MCF 10A (cell line): Measurements from ENCODE around the gene DIAPH2. TPM values are rescaled to one million over a fixed set of nuclear protein-coding genes. Genes with fewer than 3 reads are reported as not detected.

Experiments
- BruUV-seq: library from RNA; stranded (reverse); fragments of 400-500 nt; replicated peaks from 2 replicates; lab custom pipeline; 2021; lab: Mats Ljungman, UMichigan
- CTCF ChIA-PET: fragments of 300-600 bp; sonication (Branson Sonifier 250); formaldehyde crosslinking; extraction: SDS; loops from one replicate; lab custom pipeline; 2021; ENCODE audit warnings: antibody characterized with exemption, inconsistent platforms; lab: Yijun Ruan, JAX
- POLR2A ChIA-PET: fragments of 300-600, 350-650 bp; sonication (Branson Sonifier 250); formaldehyde crosslinking; extraction: SDS; loops from one replicate; lab custom pipeline; 2020; ENCODE audit warnings: antibody characterized with exemption, inconsistent platforms; lab: Yijun Ruan, JAX
- DNase-seq: peaks from one replicate; pipeline ENCODE4 v3.0.0-alpha.2; 2018; ENCODE audit not compliant: unreplicated experiment
- H3K27ac Mint-ChIP-seq: one replicate; pipeline ENCODE4 v1.8.0; 2022; ENCODE audit warnings: mild to moderate bottlenecking, low read depth, mixed read lengths; ENCODE audit not compliant: unreplicated experiment
- H3K27me3 Mint-ChIP-seq: one replicate; pipeline ENCODE4 v1.8.0; 2022; ENCODE audit warnings: mixed read lengths; ENCODE audit not compliant: insufficient read depth, unreplicated experiment
- H3K36me3 Mint-ChIP-seq: one replicate; pipeline ENCODE4 v1.8.0; 2022; ENCODE audit warnings: mild to moderate bottlenecking, moderate library complexity, mixed read lengths; ENCODE audit not compliant: insufficient read depth, unreplicated experiment
- H3K4me1 Mint-ChIP-seq: one replicate; pipeline ENCODE4 v1.8.0; 2022; ENCODE audit warnings: mixed read lengths; ENCODE audit not compliant: insufficient read depth, unreplicated experiment
- H3K4me3 Mint-ChIP-seq: one replicate; pipeline ENCODE4 v1.8.0; 2022; ENCODE audit warnings: mild to moderate bottlenecking, moderate library complexity, mixed read lengths; ENCODE audit not compliant: unreplicated experiment
- H3K9me3 Mint-ChIP-seq: one replicate; pipeline ENCODE4 v1.8.0; 2022; ENCODE audit warnings: mixed read lengths; ENCODE audit not compliant: unreplicated experiment
- CTCF ChIP-seq: fragments of 200-600 bp; IDR thresholded peaks from one replicate; pipeline ENCODE4 v1.8.0; 2022; ENCODE audit warnings: antibody characterized with exemption, mild to moderate bottlenecking; ENCODE audit not compliant: unreplicated experiment
- intact Hi-C: fragments of 100-400 bp; cut with micrococcal nuclease; formaldehyde crosslinking; loops from 2 replicates; pipeline ENCODE4 v1.14.1; 2022
- total RNA-seq: library from RNA; stranded (reverse); gene quantifications from 2 replicates; pipeline ENCODE4 v1.2.3, GENCODE V29; 2022

Gene DIAPH2
- total RNA-seq, 1 experiment from 2014 or later = 17.6 TPM

GRCh38 chrX:96861218-96861617 lies 176.6 kb downstream of the DIAPH2 start:
- ChIA-PET CTCF (no interaction called here), POLR2A (no interaction called here)
- TF ChIP-seq CTCF = no peak
- Mint-ChIP-seq H3K36me3 (no peaks in the 10 kb centered on the region), H3K27me3 (peaks cover 21% of the 10 kb centered on the region), H3K9me3 (no peaks in the 10 kb centered on the region), H3K4me3 (no peak overlapping the region), H3K27ac (no peak overlapping the region), H3K4me1 (no peaks in the 10 kb centered on the region)
- BruUV-seq = no TSS peak
- intact Hi-C loops = no loop called here
- DNase-seq = no peak

GRCh38 chrX:96861661-96862060 lies 177.0 kb downstream of the DIAPH2 start:
- DNase-seq = no peak
- Mint-ChIP-seq H3K27me3 (peaks cover 21% of the 10 kb centered on the region), H3K4me3 (no peak overlapping the region), H3K9me3 (no peaks in the 10 kb centered on the region), H3K36me3 (no peaks in the 10 kb centered on the region), H3K27ac (no peak overlapping the region), H3K4me1 (no peaks in the 10 kb centered on the region)
- no TSS peak for BruUV-seq
- TF ChIP-seq CTCF = no peak
- intact Hi-C loops = no loop called here
- ChIA-PET POLR2A (no interaction called here), CTCF (no interaction called here)

GRCh38 chrX:96883608-96884007 lies 199.0 kb downstream of the DIAPH2 start, which contains the start of gene RPA4:
Gene RPA4 (plus strand): TSS chrX:96883908. CDS start chrX:96884311, 403 bp downstream.
- no peak for TF ChIP-seq CTCF
- no peak within 1 kb of the TSS for H3K27ac Mint-ChIP-seq

GRCh38 chrX:96884027-96884426 lies 199.4 kb downstream of the DIAPH2 start:
- peaks cover 13% of the 10 kb centered on the region for H3K27me3 Mint-ChIP-seq
- H3K4me1 Mint-ChIP-seq = no peaks in the 10 kb centered on the region
- no peak for DNase-seq
- peaks cover 11% of the 10 kb centered on the region for H3K36me3 Mint-ChIP-seq
- ChIA-PET CTCF (no interaction called here), POLR2A (interaction anchor here (0.6 kb wide), 1 partner anchor 11 kb away, joined by 3 read pairs; no protein-coding TSS in a partner anchor)
- H3K27ac Mint-ChIP-seq = no peak overlapping the region
- BruUV-seq = no TSS peak
- no peak overlapping the region for H3K4me3 Mint-ChIP-seq
- no peak for TF ChIP-seq CTCF
- H3K9me3 Mint-ChIP-seq = no peaks in the 10 kb centered on the region
- intact Hi-C loops = no loop called here

More at GRCh38 chrX:96883608-96884007, 199.0 kb downstream of the DIAPH2 start, which contains the start of gene RPA4:
- Mint-ChIP-seq H3K27me3 (peaks cover 13% of the 10 kb centered on the region), H3K4me3 (no peak within 1 kb of the TSS), H3K9me3 (no peaks in the 10 kb centered on the region), H3K36me3 (peaks cover 11% of the 10 kb centered on the region), H3K4me1 (no peaks in the 10 kb centered on the region)
- DNase-seq = no peak
- POLR2A ChIA-PET = no interaction called here
- intact Hi-C loops = no loop called here
- BruUV-seq = no TSS peak
- CTCF ChIA-PET = no interaction called here
